K562 (cell line): ENCODE results near the gene FTSJ3. TPM values are rescaled to one million over a fixed set of nuclear protein-coding genes. Genes with fewer than 3 reads are reported as not detected.

Experiments used
- ARNT ChIP-seq, 2 experiments: fragments of 450-650 bp; IDR thresholded peaks; 2 replicates each; pipeline ENCODE4 v1.6.1; 2016; ENCODE audit warnings: mild to moderate bottlenecking in 1 of 2
- CHD7 ChIP-seq: fragments of 200-600 bp; sonication (generic); IDR thresholded peaks from one replicate; pipeline ENCODE4 v1.6.1; 2012; ENCODE audit warnings: mild to moderate bottlenecking, low read depth, low read length, inconsistent platforms
- DPF2 ChIP-seq: fragments of 450-650 bp; IDR thresholded peaks from 2 replicates; pipeline ENCODE4 v1.6.1; 2016
- ETV5 ChIP-seq: sonication (generic); formaldehyde crosslinking; IDR thresholded peaks from 2 replicates; pipeline ENCODE4 v1.4.0; 2020; ENCODE audit warnings: low read depth, mild to moderate bottlenecking, missing genetic modification reagents
- MAFK ChIP-seq: IDR thresholded peaks from 2 replicates; pipeline ENCODE4 v1.6.1; 2011; ENCODE audit warnings: low read length, improper control_type of control experiment
- RAD21 ChIP-seq, 2 experiments: fragments of 250-450 bp in 1 of 2; fragments of 450-650 bp in 1 of 2; sonication (Bioruptor Pico) in 1 of 2; formaldehyde crosslinking in 1 of 2; IDR thresholded peaks in 1 of 2; conservative IDR thresholded peaks in 1 of 2; 2 replicates each; pipeline versions ENCODE4 v1.4.0 to v1.8.0; 2020 to 2022; ENCODE audit warnings: mild to moderate bottlenecking in 2 of 2, moderate library complexity in 1 of 2
- TRIM24 ChIP-seq, 2 experiments: fragments of 450-650 bp; IDR thresholded peaks; 2 replicates each; pipeline ENCODE4 v1.6.1; 2016
- XRCC4 ChIP-seq: IDR thresholded peaks from one replicate; pipeline ENCODE4 v1.6.1; 2011; ENCODE audit not compliant: insufficient read depth, insufficient read length; ENCODE audit errors: extremely low read depth
- XRCC5 ChIP-seq: fragments of 200-400 bp; formaldehyde crosslinking; IDR thresholded peaks from 2 replicates; pipeline ENCODE4 v1.6.1; 2017; ENCODE audit warnings: low read depth, mild to moderate bottlenecking, low read length
- ZBTB2 ChIP-seq: fragments of 450-650 bp; IDR thresholded peaks from 2 replicates; pipeline ENCODE4 v1.6.1; 2016; ENCODE audit warnings: antibody characterized with exemption
- ZNF274 ChIP-seq: IDR thresholded peaks from 2 replicates; pipeline ENCODE4 v1.6.1; 2011; ENCODE audit warnings: low read depth, mild to moderate bottlenecking, low read length, moderate library complexity, borderline replicate concordance
- ZNF316 ChIP-seq: fragments of 450-650 bp; IDR thresholded peaks from 2 replicates; pipeline ENCODE4 v1.6.1; 2016
- polyA plus RNA-seq, 8 experiments: library from polyadenylated mRNA; depleted of rRNA in 4 of 8; stranded (reverse) in 5 of 8; unstranded in 3 of 8; fragments of >200 nt; fragmentation: Nextera tagmentation in 2 of 8; fragmentation: Illumina TruSeq in 1 of 8; extraction: Ambion mirVana in 2 of 8; extraction: Trizol in 1 of 8; gene quantifications; 2 replicates each; pipeline versions ENCODE4 v1.2.1 to v1.2.3, GENCODE V29; 2011 to 2014; ENCODE audit warnings: inconsistent platforms in 1 of 8, missing spikeins in 1 of 8
- total RNA-seq, 7 experiments: library from RNA; depleted of rRNA in 6 of 7; stranded (reverse); fragments of >200 nt in 6 of 7; fragmentation: Illumina TruSeq in 2 of 7; extraction: Trizol in 2 of 7; gene quantifications; 2 replicates each; pipeline versions ENCODE4 v1.2.1 to v1.2.3, GENCODE V29; 2011 to 2021; ENCODE audit warnings: low replicate concordance in 1 of 7

The FTSJ3 gene
- total and polyA plus RNA-seq, 9 of the 15 experiments (the other 6 are each of a cell fraction or from before 2014, with no cell fraction given), result 18.0 to 65.6 (median 52.4) TPM

DNA sequence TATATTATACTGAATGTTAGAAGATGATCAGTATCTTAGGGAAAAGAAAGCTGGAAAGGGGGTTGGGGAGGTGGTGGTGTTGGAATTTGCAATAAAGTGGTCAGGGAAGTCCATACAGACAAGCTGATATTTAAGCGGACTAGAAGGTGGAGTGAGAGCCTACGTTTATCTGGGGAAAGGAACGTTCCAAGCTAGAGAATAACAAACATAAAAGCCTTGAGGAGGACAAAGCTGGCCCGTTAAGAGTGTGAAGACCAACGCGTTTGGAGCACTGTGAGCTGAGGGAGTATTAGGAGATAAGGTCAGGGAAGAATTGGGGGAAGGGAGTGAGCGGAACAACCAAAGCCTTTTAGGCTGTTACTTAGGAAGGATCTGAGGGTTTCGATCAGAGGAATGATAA, 52.0 kb downstream of the FTSJ3 start (continued):
- TF ChIP-seq CHD7 (no peak), ARNT (IDR thresholded peaks at IDR 0.05) (peak in 1 of 2 experiments; percentile 47; a peak in 1 of 4 replicates), XRCC4 (no peak), RAD21 (CRISPR knock-in tag; conservative IDR thresholded peaks at IDR 0.05 in 1 of 2, IDR thresholded peaks at IDR 0.05 in 1 of 2) (no peak), TRIM24 (IDR thresholded peaks at IDR 0.05) (no peak), DPF2 (peak; percentile 36; the same call in 1 of the 2 replicates), ETV5 (CRISPR knock-in tag) (no peak), ZNF316 (no peak), XRCC5 (no peak), ZNF274 (no peak), MAFK (no peak), ZBTB2 (no peak)
